HUES64 (cell line): ENCODE results near the gene ZNF771.
A peak's percentile ranks its signal among the peaks of the same experiment; 100 is the strongest.

Experiments used
- H3K27ac ChIP-seq: 2 replicates; pipeline ENCODE4 v1.7.0; 2013; ENCODE audit warnings: low read depth, low read length, inconsistent platforms
- H3K27me3 ChIP-seq: 2 replicates; pipeline ENCODE4 v1.6.1; 2013; ENCODE audit warnings: mild to moderate bottlenecking, low read length; ENCODE audit not compliant: insufficient read depth
- H3K36me3 ChIP-seq: 2 replicates; pipeline ENCODE4 v1.6.1; 2013; ENCODE audit warnings: mild to moderate bottlenecking, low read length; ENCODE audit not compliant: insufficient read depth
- H3K4me1 ChIP-seq: 2 replicates; pipeline ENCODE4 v1.6.1; 2013; ENCODE audit warnings: mild to moderate bottlenecking, low read length, moderate library complexity; ENCODE audit not compliant: insufficient read depth
- H3K4me3 ChIP-seq: 2 replicates; pipeline ENCODE4 v1.5.1; 2013; ENCODE audit warnings: mild to moderate bottlenecking, low read length, moderate library complexity
- H3K9ac ChIP-seq: 2 replicates; pipeline ENCODE4 v1.6.1; 2013; ENCODE audit warnings: mild to moderate bottlenecking, low read depth, low read length
- H3K9me3 ChIP-seq: 2 replicates; pipeline ENCODE4 v1.6.1; 2013; ENCODE audit warnings: low read depth, low read length; ENCODE audit not compliant: insufficient read depth
- WGBS: fragments of 150-250, 120-280 bp; methylation state at CpG from one replicate; pipeline ENCODE4 v1.1.7; 2013; ENCODE audit warnings: missing lambda C conversion rate; 5-methylcytosine and 5-hydroxymethylcytosine counted together

The ZNF771 gene

GRCh38 chr16:30377050-30377811, 30.2 kb upstream of the ZNF771 start:
- H3K4me3 ChIP-seq: peak overlapping the region; percentile 74
- WGBS: 55% methylated on average over 29 of the region's 29 CpGs
- peak overlapping the region; percentile 100 for H3K27ac ChIP-seq
- no peaks in the 10 kb centered on the region for H3K9me3 ChIP-seq
- H3K4me1 ChIP-seq: peaks cover 11% of the 10 kb centered on the region; the same call in 1 of the 2 replicates
- no peaks in the 10 kb centered on the region for H3K27me3 ChIP-seq
- H3K36me3 ChIP-seq: no peaks in the 10 kb centered on the region
- H3K9ac ChIP-seq: peak overlapping the region; percentile 52

- H3K4me3 ChIP-seq: peak overlapping the region; percentile 74
- H3K36me3 ChIP-seq: no peaks in the 10 kb centered on the region
- H3K27ac ChIP-seq: peak overlapping the region; percentile 100
- H3K4me1 ChIP-seq: peaks cover 11% of the 10 kb centered on the region; the same call in 1 of the 2 replicates
- no peaks in the 10 kb centered on the region for H3K27me3 ChIP-seq
- peak overlapping the region; percentile 85 for H3K9ac ChIP-seq
- WGBS: 1% methylated on average over 39 of the region's 39 CpGs
- no peaks in the 10 kb centered on the region for H3K9me3 ChIP-seq
Measured at GRCh38 chr16:30377812-30378235, 29.6 kb upstream of the ZNF771 start.

- peak overlapping the region; percentile 74 for H3K4me3 ChIP-seq
- peaks cover 11% of the 10 kb centered on the region; the same call in 1 of the 2 replicates for H3K4me1 ChIP-seq
- WGBS: under 1% methylated on average over 67 of the region's 67 CpGs
- no peaks in the 10 kb centered on the region for H3K9me3 ChIP-seq
- no peaks in the 10 kb centered on the region for H3K27me3 ChIP-seq
- H3K9ac ChIP-seq: peak overlapping the region; percentile 85
- H3K27ac ChIP-seq: peak overlapping the region; percentile 100
- H3K36me3 ChIP-seq: no peaks in the 10 kb centered on the region
Measured at GRCh38 chr16:30378236-30379157, 28.9 kb upstream of the ZNF771 start.

GRCh38 chr16:30379158-30379783, 28.1 kb upstream of the ZNF771 start:
- Histone ChIP-seq H3K9me3 (no peaks in the 10 kb centered on the region), H3K4me1 (peaks cover 11% of the 10 kb centered on the region; the same call in 1 of the 2 replicates), H3K9ac (peak overlapping the region; percentile 76), H3K27me3 (no peaks in the 10 kb centered on the region), H3K36me3 (no peaks in the 10 kb centered on the region), H3K4me3 (peak overlapping the region; percentile 74), H3K27ac (peak overlapping the region; percentile 75)
- 17% methylated on average over 27 of the region's 27 CpGs for whole genome bisulfite sequencing

- no peaks in the 10 kb centered on the region for H3K27me3 ChIP-seq
- H3K9ac ChIP-seq: no peak overlapping the region
- H3K27ac ChIP-seq: no peak overlapping the region
- no peaks in the 10 kb centered on the region for H3K9me3 ChIP-seq
- H3K4me1 ChIP-seq: peaks cover 11% of the 10 kb centered on the region; the same call in 1 of the 2 replicates
- no peak overlapping the region for H3K4me3 ChIP-seq
- H3K36me3 ChIP-seq: no peaks in the 10 kb centered on the region
- 95% methylated on average over 4 of the region's 4 CpGs for WGBS
Measured at GRCh38 chr16:30380072-30380802, 27.2 kb upstream of the ZNF771 start.

- no peak overlapping the region for H3K9ac ChIP-seq
- no peak overlapping the region for H3K27ac ChIP-seq
- WGBS: 90% methylated on average over 6 of the region's 6 CpGs
- H3K4me3 ChIP-seq: no peak overlapping the region
- H3K36me3 ChIP-seq: no peaks in the 10 kb centered on the region
- H3K27me3 ChIP-seq: no peaks in the 10 kb centered on the region
- H3K4me1 ChIP-seq: peaks cover 6% of the 10 kb centered on the region; the same call in 1 of the 2 replicates
- H3K9me3 ChIP-seq: no peaks in the 10 kb centered on the region
Measured at GRCh38 chr16:30380803-30381208, 26.6 kb upstream of the ZNF771 start.

GRCh38 chr16:30381291-30382041, 25.9 kb upstream of the ZNF771 start:
- H3K9me3 ChIP-seq: no peaks in the 10 kb centered on the region
- H3K27ac ChIP-seq: no peak overlapping the region
- H3K36me3 ChIP-seq: no peaks in the 10 kb centered on the region
- H3K4me3 ChIP-seq: no peak overlapping the region
- H3K4me1 ChIP-seq: peaks cover 4% of the 10 kb centered on the region; the same call in 1 of the 2 replicates
- no peak overlapping the region for H3K9ac ChIP-seq
- 91% methylated on average over 9 of the region's 13 CpGs for WGBS
- no peaks in the 10 kb centered on the region for H3K27me3 ChIP-seq

- Histone ChIP-seq H3K4me1 (peaks cover 2% of the 10 kb centered on the region; the same call in 1 of the 2 replicates), H3K9me3 (no peaks in the 10 kb centered on the region), H3K9ac (no peak within 1 kb of the TSS), H3K27ac (no peak within 1 kb of the TSS), H3K36me3 (no peaks in the 10 kb centered on the region), H3K4me3 (no peak within 1 kb of the TSS), H3K27me3 (no peaks in the 10 kb centered on the region)
- 87% methylated on average over 12 of the region's 12 CpGs for whole genome bisulfite sequencing
Measured at GRCh38 chr16:30382111-30382881, 25.1 kb upstream of the ZNF771 start, which contains the start of gene SEPTIN1. TSS of gene SEPTIN1 (minus strand) at chr16:30382561. CDS start at chr16:30382542, 19 bp downstream.

GRCh38 chr16:30383521-30383920, 23.9 kb upstream of the ZNF771 start:
- Histone ChIP-seq H3K9me3 (no peaks in the 10 kb centered on the region), H3K27me3 (no peaks in the 10 kb centered on the region), H3K9ac (no peak overlapping the region), H3K36me3 (no peaks in the 10 kb centered on the region), H3K4me1 (no peaks in the 10 kb centered on the region), H3K4me3 (no peak overlapping the region), H3K27ac (no peak overlapping the region)
- 77% methylated on average over 2 of the region's 2 CpGs for WGBS
